ENCODE data around the gene METTL22. TPM values are rescaled to one million over a fixed set of nuclear protein-coding genes. Genes with fewer than 3 reads are reported as not detected.

Gene METTL22
- total and polyA plus RNA-seq, 2 donors (not counting 1 experiment from before 2014, with no cell fraction given), result 49.5 to 62.9 TPM

GRCh38 chr16:8595783-8596182 is 25.7 kb upstream of the METTL22 start:
- Mint-ChIP-seq H3K27ac (no peak overlapping the region), H3K4me3 (no peak overlapping the region), H3K4me1 (no peaks in the 10 kb centered on the region), H3K27me3 (peaks cover 14% of the 10 kb centered on the region), H3K9me3 (ENCODE audit: insufficient read depth) (peaks cover 3% of the 10 kb centered on the region)
- Histone ChIP-seq H3K9ac (ENCODE audit: low read length) (no peak overlapping the region), H4K20me1 (ENCODE audit: control insufficient read depth, insufficient read depth, low read length, poor library complexity, severe bottlenecking) (no peaks in the 10 kb centered on the region), H2AFZ (ENCODE audit: insufficient read depth, low read depth, low read length, poor library complexity, severe bottlenecking) (no peak overlapping the region), H3K9me3 (ENCODE audit: control extremely low read depth in 1 of 3, control insufficient read depth in 2 of 3, insufficient read depth in 1 of 3, low read length in 2 of 3) (no peaks in the 10 kb centered on the region), H3K27me3 (replicated peaks in 1 of 4; ENCODE audit: control extremely low read depth in 1 of 4, control insufficient read depth in 3 of 4, insufficient read depth in 4 of 4, low read length in 3 of 4) (peaks cover 0 to 25% (median 7%) of the 10 kb centered on the region in 4 experiments), H3K36me3 (replicated peaks in 1 of 2; ENCODE audit: control extremely low read depth in 1 of 2, control insufficient read depth in 1 of 2, extremely low read depth in 1 of 2, insufficient read depth in 2 of 2, low read length in 1 of 2) (no peaks in the 10 kb centered on the region), H3K4me2 (replicated peaks; ENCODE audit: low read depth, low read length, poor library complexity, severe bottlenecking) (no peak overlapping the region), H3K79me2 (ENCODE audit: control insufficient read depth, insufficient read depth, low read length) (no peaks in the 10 kb centered on the region), H3K4me3 (ENCODE audit: control extremely low read depth in 1 of 5, extremely low read depth in 1 of 5, insufficient read depth in 1 of 5, low read depth in 2 of 5, low read length in 4 of 5) (no peak overlapping the region), H3K4me1 (ENCODE audit: control insufficient read depth in 2 of 2, insufficient read depth in 2 of 2, low read length in 2 of 2) (no peaks in the 10 kb centered on the region), H3K27ac (ENCODE audit: low read length in 2 of 2) (no peak overlapping the region)
- no peak for DNase-seq
- ChIA-PET CTCF (no interaction called here), POLR2A (no interaction called here)
- ATAC-seq (ENCODE audit: low read depth), result no peak
- intact Hi-C loops (cut with micrococcal nuclease), result no loop called here
- no peak for TF ChIP-seq CTCF (IDR thresholded peaks at IDR 0.05)
- TF ChIP-seq EZH2 (IDR thresholded peaks at IDR 0.05; ENCODE audit: borderline replicate concordance, insufficient read depth, low read depth, low read length, poor library complexity, severe bottlenecking), result no peak
- 64% methylated on average over 2 of the region's 5 CpGs for WGBS (ENCODE audit: insufficient coverage)

DNA sequence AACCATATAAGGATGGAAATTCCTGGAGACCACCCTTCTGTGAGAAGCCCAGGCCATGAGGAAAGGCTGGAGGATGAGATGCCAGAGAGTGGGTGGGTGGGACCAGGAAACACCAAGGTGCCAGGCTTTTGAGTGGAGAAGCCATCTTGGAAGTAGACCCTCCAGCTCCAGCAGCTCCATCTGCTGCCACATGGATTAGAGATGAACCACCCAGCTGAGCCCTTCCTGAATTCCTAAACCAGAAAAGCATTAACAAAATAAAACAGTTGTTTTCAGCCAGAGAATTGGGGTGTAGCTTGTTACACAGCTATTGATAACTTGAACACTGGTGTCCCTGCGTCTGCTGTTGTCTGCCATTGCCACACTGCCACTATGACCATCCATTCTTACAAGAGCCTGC is 24.9 kb upstream of the METTL22 start:
- no peak overlapping the region for H3K4me3 ChIP-seq (ENCODE audit: control extremely low read depth in 1 of 5, extremely low read depth in 1 of 5, insufficient read depth in 1 of 5, low read depth in 2 of 5, low read length in 4 of 5)
- CTCF ChIA-PET, result no interaction called here

More for the DNA sequence above, 24.9 kb upstream of the METTL22 start:
- Histone ChIP-seq H3K27me3 (replicated peaks in 1 of 4; ENCODE audit: control extremely low read depth in 1 of 4, control insufficient read depth in 3 of 4, insufficient read depth in 4 of 4, low read length in 3 of 4) (peaks cover 0 to 25% (median 7%) of the 10 kb centered on the region in 4 experiments), H3K4me1 (ENCODE audit: control insufficient read depth in 2 of 2, insufficient read depth in 2 of 2, low read length in 2 of 2) (no peaks in the 10 kb centered on the region), H3K79me2 (ENCODE audit: control insufficient read depth, insufficient read depth, low read length) (no peaks in the 10 kb centered on the region), H3K4me2 (replicated peaks; ENCODE audit: low read depth, low read length, poor library complexity, severe bottlenecking) (no peak overlapping the region), H3K27ac (ENCODE audit: low read length in 2 of 2) (no peak overlapping the region), H3K36me3 (replicated peaks in 1 of 2; ENCODE audit: control extremely low read depth in 1 of 2, control insufficient read depth in 1 of 2, extremely low read depth in 1 of 2, insufficient read depth in 2 of 2, low read length in 1 of 2) (no peaks in the 10 kb centered on the region), H3K9me3 (ENCODE audit: control extremely low read depth in 1 of 3, control insufficient read depth in 2 of 3, insufficient read depth in 1 of 3, low read length in 2 of 3) (no peaks in the 10 kb centered on the region), H2AFZ (ENCODE audit: insufficient read depth, low read depth, low read length, poor library complexity, severe bottlenecking) (no peak overlapping the region), H3K9ac (ENCODE audit: low read length) (no peak overlapping the region), H4K20me1 (ENCODE audit: control insufficient read depth, insufficient read depth, low read length, poor library complexity, severe bottlenecking) (no peaks in the 10 kb centered on the region)
- Mint-ChIP-seq H3K27ac (no peak overlapping the region), H3K4me1 (no peaks in the 10 kb centered on the region), H3K27me3 (peaks cover 22% of the 10 kb centered on the region), H3K9me3 (ENCODE audit: insufficient read depth) (peaks cover 3% of the 10 kb centered on the region), H3K4me3 (no peak overlapping the region)
- no peak for ATAC-seq (ENCODE audit: low read depth)
- intact Hi-C loops (cut with micrococcal nuclease), result no loop called here
- 82% methylated on average over 1 of the region's 1 CpG for WGBS (ENCODE audit: insufficient coverage)
- TF ChIP-seq CTCF (IDR thresholded peaks at IDR 0.05) (no peak), EZH2 (IDR thresholded peaks at IDR 0.05; ENCODE audit: borderline replicate concordance, insufficient read depth, low read depth, low read length, poor library complexity, severe bottlenecking) (no peak)
- DNase-seq, result no peak
- POLR2A ChIA-PET, result no interaction called here

Data from B cell (primary cell).